OCI-LY7 (cell line): Measurements from ENCODE around the gene PRSS8. TPM values are rescaled to one million over a fixed set of nuclear protein-coding genes. Genes with fewer than 3 reads are reported as not detected.

Experiments used
- BruUV-seq: library from RNA; stranded (reverse); fragments of 400-500 nt; replicated peaks from 2 replicates; lab custom pipeline; 2021; lab: Mats Ljungman, UMichigan
- CTCF ChIA-PET: fragments of 300-600 bp; sonication (Branson Sonifier 250); formaldehyde crosslinking; loops from one replicate; lab custom pipeline; 2022; ENCODE audit warnings: antibody characterized with exemption; ENCODE audit not compliant: unreplicated experiment; lab: Charles Lee
- POLR2A ChIA-PET: fragments of 300-600 bp; sonication (Branson Sonifier 250); formaldehyde crosslinking; loops from one replicate; lab custom pipeline; 2022; ENCODE audit warnings: antibody characterized with exemption; lab: Charles Lee
- DNase-seq: peaks from one replicate; pipeline ENCODE4 v3.0.0-alpha.2; 2015; ENCODE audit warnings: low spot score
- H2AFZ ChIP-seq: fragments of 200-600 bp; sonication (generic), shearing (Covaris generic); 2 replicates; pipeline ENCODE4 v1.6.1; 2014; ENCODE audit warnings: mild to moderate bottlenecking, antibody characterized with exemption, low read length, moderate library complexity
- H3K27ac ChIP-seq: fragments of 200-600 bp; sonication (generic); 2 replicates; pipeline ENCODE4 v1.5.1; 2014; ENCODE audit warnings: mixed run types, low read depth, mild to moderate bottlenecking, moderate library complexity, low read length, inconsistent platforms; ENCODE audit not compliant: poor library complexity, severe bottlenecking
- H3K36me3 ChIP-seq: fragments of 200-600 bp; sonication (generic); 2 replicates; pipeline ENCODE4 v1.6.1; 2014; ENCODE audit warnings: mild to moderate bottlenecking, antibody characterized with exemption, low read length, moderate library complexity, mixed read lengths; ENCODE audit not compliant: insufficient read depth
- H3K4me1 ChIP-seq: fragments of 200-600 bp; sonication (generic); 2 replicates; pipeline ENCODE4 v1.5.1; 2014; ENCODE audit warnings: mild to moderate bottlenecking, low read length; ENCODE audit not compliant: insufficient read depth, poor library complexity, severe bottlenecking
- H3K4me2 ChIP-seq: fragments of 200-600 bp; sonication (generic); 2 replicates; pipeline ENCODE4 v1.6.1; 2014; ENCODE audit warnings: mild to moderate bottlenecking, low read length
- H3K4me3 ChIP-seq: fragments of 200-600 bp; sonication (generic); 2 replicates; pipeline ENCODE4 v1.5.1; 2014; ENCODE audit warnings: mild to moderate bottlenecking, low read depth, low read length; ENCODE audit not compliant: poor library complexity, severe bottlenecking
- H3K79me2 ChIP-seq: fragments of 200-600 bp; sonication (generic); 2 replicates; pipeline ENCODE4 v1.6.1; 2016; ENCODE audit warnings: low read depth, mild to moderate bottlenecking, low read length, moderate library complexity, mixed read lengths; ENCODE audit not compliant: insufficient read depth
- H3K9me2 ChIP-seq: fragments of 200-600 bp; sonication (generic); 2 replicates; pipeline ENCODE4 v1.6.1; 2016; ENCODE audit warnings: mild to moderate bottlenecking, low read length, mixed read lengths; ENCODE audit not compliant: insufficient read depth
- H3K9me3 ChIP-seq: fragments of 200-600 bp; sonication (generic); 2 replicates; pipeline ENCODE4 v1.6.1; 2014; ENCODE audit warnings: mild to moderate bottlenecking, mixed run types, low read length, mixed read lengths
- H4K20me1 ChIP-seq: fragments of 200-600 bp; sonication (generic); 2 replicates; pipeline ENCODE4 v1.6.1; 2014; ENCODE audit warnings: mild to moderate bottlenecking, antibody characterized with exemption, low read length, moderate library complexity, mixed read lengths; ENCODE audit not compliant: insufficient read depth
- CTCF ChIP-seq: fragments of 200-600 bp; sonication (generic); conservative IDR thresholded peaks from 2 replicates; pipeline ENCODE4 v1.5.1; 2014; ENCODE audit warnings: mild to moderate bottlenecking, antibody characterized with exemption, low read length, moderate library complexity, mixed read lengths
- EZH2phosphoT487 ChIP-seq: fragments of 200-600 bp; sonication (generic); IDR thresholded peaks from 2 replicates; pipeline ENCODE4 v1.6.1; 2018; ENCODE audit warnings: low read depth, borderline replicate concordance, mild to moderate bottlenecking, mixed run types, antibody characterized with exemption, low read length, moderate library complexity, mixed read lengths
- intact Hi-C: fragments of 100-400 bp; cut with micrococcal nuclease; formaldehyde crosslinking; loops from one replicate; pipeline ENCODE4 v1.10.0; 2022; ENCODE audit not compliant: unreplicated experiment
- small RNA-seq: library from RNA; depleted of rRNA; stranded (forward); fragments of <200 nt; gene quantifications from one replicate; pipeline ENCODE3, GENCODE V24; 2014
- total RNA-seq, 2 experiments: library from RNA; depleted of rRNA in 1 of 2; stranded (reverse); fragments of >200 nt in 1 of 2; shearing (Covaris generic) in 1 of 2; gene quantifications; 2 replicates each; pipeline ENCODE4 v1.2.3, GENCODE V29; 2014 to 2022

PRSS8 gene
- total RNA-seq, 2 experiments from 2014 or later, result not detected

DNA sequence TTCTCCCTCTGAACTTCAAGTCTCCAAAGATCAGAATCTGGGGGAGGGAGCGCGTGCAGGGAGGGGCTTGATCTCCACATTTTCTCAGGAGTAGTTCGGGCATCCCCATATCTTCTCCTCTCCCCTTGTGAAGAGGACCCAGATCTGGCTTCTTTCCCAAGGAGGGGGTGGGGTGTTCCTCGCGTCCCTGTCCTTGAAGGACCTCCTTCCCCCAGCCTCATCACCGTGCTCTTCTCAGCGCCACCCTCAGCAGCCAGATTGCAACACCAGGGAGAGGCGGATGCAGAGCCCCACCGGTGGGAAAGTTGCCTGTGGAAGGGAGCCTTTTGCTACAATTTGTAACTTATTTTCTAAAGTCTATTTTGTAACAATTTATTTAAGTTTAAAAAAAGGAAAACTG is 52.4 kb downstream of the PRSS8 start:
- H4K20me1 ChIP-seq, result no peaks in the 10 kb centered on the region
- no peaks in the 10 kb centered on the region for H3K79me2 ChIP-seq
- peaks cover 68% of the 10 kb centered on the region for H3K36me3 ChIP-seq

DNA sequence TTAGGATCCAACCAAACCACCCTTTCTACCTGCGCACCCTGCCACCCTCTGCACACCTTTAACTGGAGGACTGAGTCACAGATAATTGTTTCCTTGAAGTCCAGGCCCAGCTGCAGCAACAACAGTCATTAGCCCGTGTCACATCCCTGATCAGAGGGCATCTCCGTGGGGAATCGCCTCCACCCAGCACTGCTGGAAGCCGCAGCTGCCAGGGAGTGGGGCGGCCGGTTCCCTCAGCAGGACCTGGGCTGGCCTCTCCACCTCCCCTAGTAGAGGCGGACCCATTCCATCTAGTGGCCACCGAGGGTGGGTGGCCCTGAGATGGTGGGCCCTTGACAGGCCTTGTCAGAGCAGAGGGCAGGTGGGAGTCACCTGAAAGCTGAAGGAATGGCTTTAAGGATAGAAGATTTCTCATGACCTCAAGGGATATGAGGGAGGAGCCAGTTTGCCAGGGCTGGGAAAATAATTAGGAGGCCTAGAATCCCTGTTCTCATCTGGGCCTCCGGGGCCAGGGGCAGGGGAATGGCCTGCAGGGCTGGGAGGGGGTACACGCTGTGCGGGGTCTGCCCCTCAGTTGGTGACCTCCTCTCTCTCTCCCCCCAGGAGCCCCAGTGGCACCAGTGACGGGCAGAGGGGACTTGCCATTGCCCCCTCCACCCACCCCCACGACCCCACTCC is 53.0 kb downstream of the PRSS8 start:
- Histone ChIP-seq H3K9me2 (no peaks in the 10 kb centered on the region), H2AFZ (no peak overlapping the region), H3K4me2 (no peak overlapping the region), H3K27ac (no peak overlapping the region), H3K4me1 (no peaks in the 10 kb centered on the region), H3K4me3 (no peak overlapping the region), H3K36me3 (peaks cover 74% of the 10 kb centered on the region), H4K20me1 (no peaks in the 10 kb centered on the region), H3K79me2 (no peaks in the 10 kb centered on the region), H3K9me3 (no peaks in the 10 kb centered on the region)
- TF ChIP-seq CTCF (no peak), EZH2phosphoT487 (no peak)
- ChIA-PET POLR2A (no interaction called here), CTCF (no interaction called here)
- intact Hi-C loops, result no loop called here
- DNase-seq, result no peak
- BruUV-seq, result no TSS peak

More for the DNA sequence above, 52.4 kb downstream of the PRSS8 start:
- CTCF ChIA-PET, result no interaction called here
- H3K4me1 ChIP-seq, result no peaks in the 10 kb centered on the region
- no peak for DNase-seq
- no TSS peak for BruUV-seq
- POLR2A ChIA-PET, result no interaction called here
- TF ChIP-seq EZH2phosphoT487, result no peak
- H3K9me3 ChIP-seq, result no peaks in the 10 kb centered on the region
- intact Hi-C loops, result no loop called here
- no peak overlapping the region for H2AFZ ChIP-seq
- H3K9me2 ChIP-seq, result no peaks in the 10 kb centered on the region
- H3K27ac ChIP-seq, result no peak overlapping the region
- no peak overlapping the region for H3K4me3 ChIP-seq
- H3K4me2 ChIP-seq, result no peak overlapping the region

Small RNA genes within 50 kb of the gene (small RNA-seq; reads per million reads assigned to genes)
- gene AC009088.4, result not detected
- not detected for gene NDUFA3P6

Other genes starting within 250 kb of the PRSS8 start
- 17.8 and 20.6 TPM in 2 replicates for gene BCL7C, start 241.7 kb downstream of the PRSS8 start, total RNA-seq (2014; rRNA removed; shearing (Covaris generic))
- 11.0 and 11.5 TPM in 2 replicates for gene BCL7C, start 241.7 kb downstream of the PRSS8 start, total RNA-seq (2022)
- 0.09 and 0.21 TPM in 2 replicates for gene CTF1, start 239.1 kb downstream of the PRSS8 start, total RNA-seq (2014; rRNA removed; shearing (Covaris generic))
- 0.46 and 0.68 TPM in 2 replicates for gene CTF1, start 239.1 kb downstream of the PRSS8 start, total RNA-seq (2022)
- gene FBXL19, start 212.2 kb downstream of the PRSS8 start, total RNA-seq (2014; rRNA removed; shearing (Covaris generic)), result 16.1 and 16.2 TPM in 2 replicates
- gene FBXL19, start 212.2 kb downstream of the PRSS8 start, total RNA-seq (2022), result 30.2 and 34.8 TPM in 2 replicates
- gene ORAI3, start 186.7 kb downstream of the PRSS8 start, total RNA-seq (2014; rRNA removed; shearing (Covaris generic)), result 5.7 and 7.8 TPM in 2 replicates
- 16.3 and 18.3 TPM in 2 replicates for gene ORAI3, start 186.7 kb downstream of the PRSS8 start, total RNA-seq (2022)
- gene SETD1A, start 178.0 kb downstream of the PRSS8 start, total RNA-seq (2014; rRNA removed; shearing (Covaris generic)), result 8.6 and 9.0 TPM in 2 replicates
- 35.7 and 36.0 TPM in 2 replicates for gene SETD1A, start 178.0 kb downstream of the PRSS8 start, total RNA-seq (2022)
- gene HSD3B7, start 150.5 kb downstream of the PRSS8 start, total RNA-seq (2014; rRNA removed; shearing (Covaris generic)), result 1.9 and 3.3 TPM in 2 replicates
- 2.4 and 2.6 TPM in 2 replicates for gene HSD3B7, start 150.5 kb downstream of the PRSS8 start, total RNA-seq (2022)
- gene STX1B, start 125.1 kb downstream of the PRSS8 start, total RNA-seq (2014; rRNA removed; shearing (Covaris generic)), result 0.47 TPM in 1 of 2 replicates, not detected in the other
- gene STX1B, start 125.1 kb downstream of the PRSS8 start, total RNA-seq (2022), result 2.1 and 2.4 TPM in 2 replicates
- 14.6 and 16.6 TPM in 2 replicates for gene STX4, start 102.2 kb downstream of the PRSS8 start, total RNA-seq (2014; rRNA removed; shearing (Covaris generic))
- 40.5 and 41.6 TPM in 2 replicates for gene STX4, start 102.2 kb downstream of the PRSS8 start, total RNA-seq (2022)
- gene ZNF668, start 61.5 kb downstream of the PRSS8 start, total RNA-seq (2014; rRNA removed; shearing (Covaris generic)), result 7.8 and 18.7 TPM in 2 replicates
- gene ZNF668, start 61.5 kb downstream of the PRSS8 start, total RNA-seq (2022), result 17.1 and 21.7 TPM in 2 replicates
- 25.4 and 30.1 TPM in 2 replicates for gene ZNF646, start 61.3 kb downstream of the PRSS8 start, total RNA-seq (2014; rRNA removed; shearing (Covaris generic))
- 33.8 and 34.0 TPM in 2 replicates for gene ZNF646, start 61.3 kb downstream of the PRSS8 start, total RNA-seq (2022)
- gene PRSS53, start 46.8 kb downstream of the PRSS8 start, total RNA-seq (2014; rRNA removed; shearing (Covaris generic)), result 3.7 and 4.4 TPM in 2 replicates
- gene PRSS53, start 46.8 kb downstream of the PRSS8 start, total RNA-seq (2022), result 5.7 and 6.1 TPM in 2 replicates
- gene VKORC1, start 40.9 kb downstream of the PRSS8 start, total RNA-seq (2014; rRNA removed; shearing (Covaris generic)), result 68.8 and 69.3 TPM in 2 replicates
- 60.1 and 70.2 TPM in 2 replicates for gene VKORC1, start 40.9 kb downstream of the PRSS8 start, total RNA-seq (2022)
- 25.0 and 40.4 TPM in 2 replicates for gene BCKDK, start 27.3 kb downstream of the PRSS8 start, total RNA-seq (2014; rRNA removed; shearing (Covaris generic))
- 36.5 and 39.0 TPM in 2 replicates for gene BCKDK, start 27.3 kb downstream of the PRSS8 start, total RNA-seq (2022)
- 86.9 and 89.1 TPM in 2 replicates for gene KAT8, start 18.1 kb downstream of the PRSS8 start, total RNA-seq (2014; rRNA removed; shearing (Covaris generic))
- 95.3 and 102 TPM in 2 replicates for gene KAT8, start 18.1 kb downstream of the PRSS8 start, total RNA-seq (2022)
- 0.36 TPM in 1 of 2 replicates, not detected in the other for gene PRSS36, start 14.3 kb upstream of the PRSS8 start, total RNA-seq (2014; rRNA removed; shearing (Covaris generic))
- 1.0 TPM in 1 of 2 replicates, not detected in the other for gene PRSS36, start 14.3 kb upstream of the PRSS8 start, total RNA-seq (2022)
- 90.0 and 104 TPM in 2 replicates for gene FUS, start 44.4 kb upstream of the PRSS8 start, total RNA-seq (2014; rRNA removed; shearing (Covaris generic))
- 880 and 953 TPM in 2 replicates for gene FUS, start 44.4 kb upstream of the PRSS8 start, total RNA-seq (2022)
- gene PYCARD, start 67.0 kb upstream of the PRSS8 start, total RNA-seq (2014; rRNA removed; shearing (Covaris generic)), result 3.7 and 5.5 TPM in 2 replicates
- gene PYCARD, start 67.0 kb upstream of the PRSS8 start, total RNA-seq (2022), result 10.3 and 14.8 TPM in 2 replicates
- 0.13 and 0.21 TPM in 2 replicates for gene TRIM72, start 78.4 kb upstream of the PRSS8 start, total RNA-seq (2014; rRNA removed; shearing (Covaris generic))
- gene TRIM72, start 78.4 kb upstream of the PRSS8 start, total RNA-seq (2022), result 0.46 and 1.1 TPM in 2 replicates
- gene PYDC1, start 81.4 kb upstream of the PRSS8 start, total RNA-seq (2014; rRNA removed; shearing (Covaris generic)), result not detected in 2 replicates
- not detected in 2 replicates for gene PYDC1, start 81.4 kb upstream of the PRSS8 start, total RNA-seq (2022)
- not detected in 2 replicates for gene ITGAM, start 124.2 kb upstream of the PRSS8 start, total RNA-seq (2014; rRNA removed; shearing (Covaris generic))
- 0.09 and 0.23 TPM in 2 replicates for gene ITGAM, start 124.2 kb upstream of the PRSS8 start, total RNA-seq (2022)
- gene ITGAX, start 219.4 kb upstream of the PRSS8 start, total RNA-seq (2014; rRNA removed; shearing (Covaris generic)), result not detected in 2 replicates
- gene ITGAX, start 219.4 kb upstream of the PRSS8 start, total RNA-seq (2022), result not detected in 2 replicates